HG03097 (cell line): Measurements from ENCODE around the gene ZSCAN22.

Source experiments
- ATAC-seq: cut with Tn5 transposase; IDR thresholded peaks from one replicate; pipeline ENCODE4 v1.9.1; 2021; ENCODE audit not compliant: unreplicated experiment, low FRiP score

ZSCAN22 gene

GRCh38 chr19:58350871-58351557 lies 24.2 kb downstream of the ZSCAN22 start:
- no peak for ATAC-seq

GRCh38 chr19:58351558-58351878 lies 24.7 kb downstream of the ZSCAN22 start:
- no peak for ATAC-seq

- no peak for ATAC-seq
Observed at GRCh38 chr19:58351990-58352755, 25.4 kb downstream of the ZSCAN22 start.

- no peak for ATAC-seq
Observed at GRCh38 chr19:58352760-58353671, 26.2 kb downstream of the ZSCAN22 start, which contains the start of gene A1BG. A1BG (minus strand) TSS chr19:58353492; CDS start chr19:58353437, 55 bp downstream.

- no peak for ATAC-seq
Observed at GRCh38 chr19:58353717-58354477, 27.1 kb downstream of the ZSCAN22 start.

- no peak for ATAC-seq
Observed at GRCh38 chr19:58354478-58355030, 27.8 kb downstream of the ZSCAN22 start.

- ATAC-seq: no peak
Observed at GRCh38 chr19:58355215-58355796, 28.5 kb downstream of the ZSCAN22 start.

GRCh38 chr19:58355908-58356765 lies 29.3 kb downstream of the ZSCAN22 start:
- ATAC-seq: no peak

GRCh38 chr19:58356766-58357480 lies 30.1 kb downstream of the ZSCAN22 start:
- no peak for ATAC-seq

GRCh38 chr19:58357481-58358145 lies 30.8 kb downstream of the ZSCAN22 start:
- no peak for ATAC-seq

GRCh38 chr19:58361900-58362271 lies 35.1 kb downstream of the ZSCAN22 start:
- peak; percentile 6 for ATAC-seq

GRCh38 chr19:58362272-58362994 lies 35.6 kb downstream of the ZSCAN22 start, which contains the start of gene ZNF497:
ZNF497 (minus strand) TSS chr19:58362751; CDS start chr19:58357635, 5,116 bp downstream.
- ATAC-seq: peak; percentile 79

- ATAC-seq: no peak
Observed at GRCh38 chr19:58364146-58364545, 37.4 kb downstream of the ZSCAN22 start.

GRCh38 chr19:58366585-58367430 lies 40.0 kb downstream of the ZSCAN22 start:
- no peak for ATAC-seq

- no peak for ATAC-seq
Observed at GRCh38 chr19:58367698-58368454, 41.1 kb downstream of the ZSCAN22 start.
